Fibroblast of lung (primary cell): ENCODE measurements around the gene MIOX.

Source experiments
- EZH2 ChIP-seq: IDR thresholded peaks from 2 replicates; pipeline ENCODE4 v1.5.1; 2012; ENCODE audit warnings: low read length, control low read depth, mild to moderate bottlenecking; ENCODE audit errors: missing control alignments
- TF ChIP-seq, protein P1 (sequence below), 2 donors: IDR thresholded peaks in 1 of 2; conservative IDR thresholded peaks in 1 of 2; 1 replicate in 1 of 2; 2 replicates in 1 of 2; pipeline ENCODE4 v1.5.1; 2011 to 2012; ENCODE audit warnings: low read length in 2 of 2, control low read depth in 1 of 2, inconsistent platforms in 1 of 2, low read depth in 1 of 2, mild to moderate bottlenecking in 1 of 2

DNA sequence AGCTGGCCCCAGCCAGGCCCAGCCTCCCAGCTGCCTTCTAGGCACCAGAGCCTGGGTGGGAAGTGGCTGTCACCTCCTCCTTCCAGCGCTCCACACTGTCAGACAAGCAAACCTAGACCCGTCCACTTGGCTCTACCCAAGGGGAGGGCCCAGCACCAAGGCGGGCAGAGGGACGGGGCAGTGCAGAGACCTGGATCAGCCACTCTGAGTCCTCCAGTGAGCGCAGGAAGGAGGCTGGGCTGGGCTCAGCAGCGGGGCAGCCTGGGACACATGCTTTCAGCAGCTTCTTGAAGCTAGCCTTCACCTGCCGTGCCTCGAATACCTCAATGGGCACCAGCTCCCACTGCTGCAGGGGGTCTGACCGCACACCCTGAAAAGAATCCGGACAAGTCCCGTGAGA, 30.6 kb upstream of the MIOX start:
- TF ChIP-seq, protein P1, sequence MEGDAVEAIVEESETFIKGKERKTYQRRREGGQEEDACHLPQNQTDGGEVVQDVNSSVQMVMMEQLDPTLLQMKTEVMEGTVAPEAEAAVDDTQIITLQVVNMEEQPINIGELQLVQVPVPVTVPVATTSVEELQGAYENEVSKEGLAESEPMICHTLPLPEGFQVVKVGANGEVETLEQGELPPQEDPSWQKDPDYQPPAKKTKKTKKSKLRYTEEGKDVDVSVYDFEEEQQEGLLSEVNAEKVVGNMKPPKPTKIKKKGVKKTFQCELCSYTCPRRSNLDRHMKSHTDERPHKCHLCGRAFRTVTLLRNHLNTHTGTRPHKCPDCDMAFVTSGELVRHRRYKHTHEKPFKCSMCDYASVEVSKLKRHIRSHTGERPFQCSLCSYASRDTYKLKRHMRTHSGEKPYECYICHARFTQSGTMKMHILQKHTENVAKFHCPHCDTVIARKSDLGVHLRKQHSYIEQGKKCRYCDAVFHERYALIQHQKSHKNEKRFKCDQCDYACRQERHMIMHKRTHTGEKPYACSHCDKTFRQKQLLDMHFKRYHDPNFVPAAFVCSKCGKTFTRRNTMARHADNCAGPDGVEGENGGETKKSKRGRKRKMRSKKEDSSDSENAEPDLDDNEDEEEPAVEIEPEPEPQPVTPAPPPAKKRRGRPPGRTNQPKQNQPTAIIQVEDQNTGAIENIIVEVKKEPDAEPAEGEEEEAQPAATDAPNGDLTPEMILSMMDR (conservative IDR thresholded peaks at IDR 0.05 in 1 of 2, IDR thresholded peaks at IDR 0.05 in 1 of 2; ENCODE audit: low read depth in 1 of 2, low read length in 2 of 2): no peak
- TF ChIP-seq EZH2: no peak
